Measurements from ENCODE around the gene CAMKMT. TPM values are rescaled to one million over a fixed set of nuclear protein-coding genes. Genes with fewer than 3 reads are reported as not detected.

CAMKMT gene
- total RNA-seq, 1 donor from 2014 or later = 12.5 TPM

DNA sequence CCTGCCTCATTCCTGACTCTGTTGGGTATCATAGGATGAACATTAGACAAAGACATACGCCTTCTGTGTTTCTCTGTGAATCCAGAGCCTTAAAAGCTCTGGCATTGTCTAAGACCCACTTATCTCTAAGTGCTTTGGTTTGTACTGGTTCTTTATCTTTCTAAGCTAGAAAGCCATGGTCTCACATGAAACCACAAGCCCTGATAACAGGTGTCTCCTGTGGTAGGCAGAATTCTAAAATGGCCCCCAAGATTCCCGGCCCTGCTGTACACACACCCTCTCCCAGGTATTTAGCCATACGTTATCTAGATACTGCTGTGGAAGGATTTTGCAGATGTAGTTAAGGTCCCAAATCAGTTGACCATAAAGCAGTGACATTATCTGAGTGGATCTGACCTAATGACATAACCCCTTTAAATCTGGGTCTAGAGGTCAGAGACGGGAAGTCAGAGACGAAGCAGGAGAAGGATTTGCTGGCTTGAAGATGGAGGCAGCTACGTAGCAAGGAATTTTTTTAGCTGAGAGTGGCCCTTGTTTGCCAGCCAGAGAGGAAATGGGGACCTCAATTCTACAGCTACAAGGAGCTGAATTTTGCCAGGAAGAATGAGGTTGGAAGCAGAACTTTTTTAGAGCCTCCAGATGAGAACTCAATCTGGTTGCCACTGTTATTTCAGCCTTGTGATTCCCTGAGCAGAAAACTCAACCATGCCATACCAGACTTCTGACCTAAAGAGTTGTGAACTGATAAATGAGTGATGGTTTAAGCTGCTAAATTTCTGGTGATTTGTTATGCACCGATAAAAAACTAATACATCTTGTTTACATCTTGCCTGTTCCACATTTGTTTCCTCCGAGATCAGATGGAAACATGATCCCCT lies 186.7 kb downstream of the CAMKMT start:
- intact Hi-C loops (cut with micrococcal nuclease) = no loop called here

DNA sequence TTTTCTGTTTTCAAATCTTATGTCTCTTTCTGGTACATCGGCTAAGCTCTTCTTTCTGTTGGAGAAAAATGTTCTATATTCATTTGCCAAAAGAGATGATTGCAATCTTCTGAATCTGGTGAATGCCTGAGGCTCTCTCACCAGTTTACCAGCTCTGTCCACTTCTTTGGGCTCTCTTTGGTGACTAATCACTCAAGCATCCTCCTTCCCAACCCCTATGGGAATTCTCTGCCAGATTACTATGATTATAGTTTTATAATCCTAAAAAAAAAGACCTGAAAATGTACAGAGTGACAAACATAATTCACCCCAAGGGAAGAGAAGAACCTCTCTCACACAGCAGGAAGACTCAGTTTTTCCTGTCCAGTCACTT lies 187.3 kb downstream of the CAMKMT start:
- intact Hi-C loops (cut with micrococcal nuclease) = no loop called here

DNA sequence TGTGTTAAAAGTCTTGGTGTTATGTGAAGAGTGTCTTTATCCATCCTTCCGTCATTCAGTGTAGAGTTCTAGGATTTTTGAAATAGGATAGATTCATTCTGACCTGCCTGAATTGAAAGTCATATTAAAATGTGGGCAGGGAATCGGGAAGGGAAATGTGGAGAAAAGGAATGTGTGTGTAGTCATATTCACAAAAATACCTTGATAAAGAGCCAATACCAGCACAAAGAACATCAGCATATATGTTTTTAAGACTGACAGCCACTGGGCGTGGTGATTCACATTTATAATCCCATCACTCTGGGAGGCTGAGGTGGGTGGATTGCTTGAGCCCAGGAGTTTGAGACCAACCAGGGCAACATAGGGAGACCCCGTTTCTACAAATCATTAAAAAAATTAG lies 188.1 kb downstream of the CAMKMT start:
- intact Hi-C loops (cut with micrococcal nuclease) = no loop called here

DNA sequence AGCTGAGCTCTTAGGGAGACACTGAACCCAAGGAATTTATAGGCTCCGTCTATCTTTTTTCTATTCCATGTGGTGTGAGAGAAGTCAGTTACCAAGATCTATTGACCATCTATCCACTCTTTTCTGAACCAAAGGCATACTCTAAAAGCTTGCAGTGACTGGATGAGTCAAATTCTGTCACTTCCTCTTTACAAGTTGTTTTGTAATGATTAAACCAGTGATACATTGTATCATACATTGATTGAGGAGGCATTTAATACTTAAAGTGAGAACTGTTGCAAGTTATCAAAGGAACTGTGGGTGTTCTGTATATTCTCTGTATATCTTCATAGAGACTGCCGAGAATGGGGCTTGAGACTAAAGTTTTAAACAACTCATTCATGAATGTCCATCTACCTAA lies 188.8 kb downstream of the CAMKMT start:
- intact Hi-C loops (cut with micrococcal nuclease) = no loop called here

DNA sequence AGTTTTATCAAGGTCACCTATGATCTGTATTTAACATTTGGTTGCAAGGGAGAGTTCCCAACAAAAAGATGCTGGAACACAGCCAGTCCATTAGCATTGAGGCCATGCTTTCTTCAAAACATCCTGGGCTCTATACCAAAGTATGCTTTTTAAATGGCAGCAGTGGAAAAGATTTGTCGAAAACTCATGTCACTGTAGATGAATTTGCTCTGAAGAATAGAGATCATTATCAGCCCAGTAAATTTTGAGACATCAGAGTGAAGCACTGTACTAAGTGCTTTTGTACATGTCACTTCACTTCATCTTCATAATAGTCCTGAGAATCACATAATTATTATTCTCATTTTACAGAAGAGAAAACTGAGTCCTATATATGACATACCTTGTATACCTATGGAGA lies 189.8 kb downstream of the CAMKMT start:
- intact Hi-C loops (cut with micrococcal nuclease) = no loop called here

DNA sequence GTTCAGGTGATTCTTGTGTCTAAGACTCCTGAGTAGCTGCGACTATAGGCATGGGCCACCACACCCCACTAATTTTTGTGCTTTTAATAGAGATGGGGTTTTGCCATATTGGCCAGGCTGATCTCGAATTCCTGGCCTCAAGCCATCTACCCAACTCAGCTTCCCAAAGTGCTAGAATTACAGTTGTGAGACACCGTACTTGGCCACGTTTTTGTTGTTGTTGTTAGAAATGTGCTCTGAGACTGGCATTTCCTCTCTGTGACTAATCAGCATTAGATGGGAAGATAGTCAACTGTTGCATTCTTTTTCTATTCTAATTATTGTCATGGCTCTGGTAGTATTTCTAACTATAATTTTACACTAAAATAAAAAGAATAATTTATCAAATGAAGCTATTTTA lies 191.7 kb downstream of the CAMKMT start:
- intact Hi-C loops (cut with micrococcal nuclease) = no loop called here

DNA sequence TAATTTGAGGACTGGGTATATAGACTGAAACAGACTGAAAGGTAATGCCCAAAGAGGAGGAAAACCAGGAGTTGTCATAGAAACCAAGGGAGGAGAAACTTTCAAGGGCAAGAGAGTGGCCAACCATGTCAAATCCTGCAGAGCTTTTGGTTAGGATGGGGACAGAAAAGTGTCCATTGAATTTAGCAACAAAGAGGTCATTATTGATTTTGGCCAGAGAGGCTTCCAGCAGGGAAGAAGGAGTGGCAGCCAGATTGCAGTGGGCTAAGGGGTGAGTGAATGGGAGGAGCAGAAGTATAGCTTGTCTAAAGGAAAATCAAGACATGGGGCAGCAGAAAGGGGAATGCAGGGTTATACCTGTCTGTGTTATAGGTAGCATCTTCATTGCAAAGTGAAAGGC lies 194.0 kb downstream of the CAMKMT start:
- intact Hi-C loops (cut with micrococcal nuclease) = no loop called here

DNA sequence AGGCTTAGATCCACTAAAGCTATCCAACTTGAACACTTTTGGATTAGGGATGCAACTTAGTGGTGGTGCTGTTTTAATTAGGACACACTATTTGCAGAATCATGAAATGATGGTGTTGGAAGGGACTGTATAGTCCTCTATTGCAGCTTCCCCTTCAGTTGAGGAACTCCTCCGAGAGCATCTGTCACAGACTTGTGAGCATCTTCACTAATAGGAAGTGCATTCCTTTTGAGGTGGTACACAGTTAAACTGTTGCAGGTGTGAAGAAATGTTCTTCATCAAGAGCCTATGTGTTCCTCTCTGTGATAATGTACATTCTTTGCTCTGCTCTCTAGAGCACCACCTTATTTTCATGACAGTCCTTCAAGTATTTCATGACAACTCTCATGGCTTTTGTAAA lies 197.4 kb downstream of the CAMKMT start:
- intact Hi-C loops (cut with micrococcal nuclease) = no loop called here

DNA sequence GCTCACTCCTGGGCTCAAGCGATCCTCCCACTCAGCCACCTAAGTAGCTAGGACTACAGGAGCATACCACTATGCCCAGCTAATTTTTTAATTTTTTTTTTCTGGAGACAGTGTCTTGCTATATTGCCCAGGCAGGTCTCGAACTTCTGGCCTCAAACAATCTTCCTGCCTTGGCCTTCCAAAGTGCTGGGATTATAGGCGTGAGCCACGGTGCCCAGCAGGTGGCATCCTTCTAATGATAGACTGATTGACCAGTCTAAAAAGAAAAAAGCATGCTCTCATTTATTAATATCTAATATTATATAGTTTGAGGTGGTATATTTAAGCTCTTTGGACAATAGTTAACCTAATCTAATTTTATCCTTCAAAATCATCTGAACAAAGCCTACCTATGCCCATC lies 198.6 kb downstream of the CAMKMT start:
- intact Hi-C loops (cut with micrococcal nuclease) = loop anchor here (2.0 kb wide), 1 partner anchor 396 kb away; no protein-coding TSS in a partner anchor

DNA sequence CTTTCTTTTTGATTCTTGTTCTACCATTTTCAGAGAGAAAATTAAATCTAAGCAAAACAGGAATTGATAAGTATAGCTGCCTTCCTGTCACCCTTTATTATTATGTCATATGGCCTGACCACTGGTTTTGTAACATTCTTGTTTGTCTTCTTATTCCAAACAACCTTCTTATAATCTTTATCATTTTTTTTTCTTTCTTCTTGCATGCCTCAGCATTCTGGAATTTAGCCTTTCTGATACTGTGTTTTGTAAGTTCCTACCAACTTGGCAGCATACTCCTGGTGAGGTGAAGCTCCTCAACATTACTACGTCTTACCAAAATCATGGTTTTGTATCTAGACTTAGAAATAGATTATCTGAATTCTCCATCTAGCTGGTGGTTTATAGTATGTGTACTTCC lies 199.2 kb downstream of the CAMKMT start:
- intact Hi-C loops (cut with micrococcal nuclease) = loop anchor here (2.0 kb wide), 1 partner anchor 396 kb away; no protein-coding TSS in a partner anchor

DNA sequence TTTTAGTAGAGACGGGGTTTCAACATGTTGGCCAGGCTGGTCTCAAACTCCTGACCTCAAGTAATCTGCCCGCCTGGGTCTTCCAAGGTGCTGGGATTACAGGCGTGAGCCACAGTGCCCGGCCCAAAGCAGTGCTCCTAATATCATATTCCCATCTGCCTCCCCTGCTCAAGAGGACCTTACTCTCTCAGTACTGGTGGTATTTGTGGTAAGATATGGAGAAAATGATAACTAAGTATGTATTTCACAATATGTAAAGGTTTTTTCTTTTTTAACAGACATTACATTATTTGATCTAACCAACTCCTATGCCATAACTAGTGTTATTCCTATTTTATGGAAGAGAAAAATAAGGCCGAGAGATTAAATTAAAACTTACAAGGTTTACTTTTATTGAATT lies 201.0 kb downstream of the CAMKMT start:
- intact Hi-C loops (cut with micrococcal nuclease) = no loop called here

DNA sequence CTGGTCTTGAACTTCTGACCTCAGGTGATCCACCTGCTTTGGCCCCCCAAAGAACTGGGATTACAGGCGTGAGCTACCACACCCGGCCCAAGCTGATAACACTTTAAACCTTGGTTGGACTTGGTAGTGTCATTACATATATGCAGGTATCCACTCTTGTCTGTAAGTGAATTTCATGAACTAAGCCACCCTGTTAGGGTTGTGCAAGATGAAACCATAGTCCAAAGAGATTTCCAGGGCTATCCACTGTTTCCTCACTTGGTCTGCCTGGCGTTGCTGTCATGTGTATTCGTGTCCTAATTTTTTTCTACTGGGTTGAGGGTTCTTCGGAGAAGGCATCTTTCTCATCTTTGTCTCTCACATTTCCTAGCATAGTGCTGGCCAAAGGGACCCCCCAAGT lies 203.0 kb downstream of the CAMKMT start:
- intact Hi-C loops (cut with micrococcal nuclease) = no loop called here

DNA sequence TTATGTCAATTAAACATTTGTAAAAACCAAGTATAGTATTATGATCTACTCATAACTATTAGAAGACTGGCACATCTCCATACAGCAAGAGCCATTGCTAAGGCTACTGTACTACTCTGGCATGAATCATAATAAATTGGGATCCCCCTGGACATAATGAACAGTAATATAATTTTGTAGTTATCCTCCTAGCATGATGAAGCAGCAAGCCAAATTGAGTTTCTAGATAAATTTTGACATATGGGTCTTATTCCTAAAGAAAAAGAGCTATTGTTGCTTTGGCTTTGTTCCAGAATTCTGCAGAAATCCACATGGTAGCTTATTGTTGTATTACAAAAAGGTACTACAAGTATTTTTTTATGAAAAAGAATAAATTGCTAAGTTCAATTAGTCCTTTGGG lies 204.3 kb downstream of the CAMKMT start:
- intact Hi-C loops (cut with micrococcal nuclease) = no loop called here

DNA sequence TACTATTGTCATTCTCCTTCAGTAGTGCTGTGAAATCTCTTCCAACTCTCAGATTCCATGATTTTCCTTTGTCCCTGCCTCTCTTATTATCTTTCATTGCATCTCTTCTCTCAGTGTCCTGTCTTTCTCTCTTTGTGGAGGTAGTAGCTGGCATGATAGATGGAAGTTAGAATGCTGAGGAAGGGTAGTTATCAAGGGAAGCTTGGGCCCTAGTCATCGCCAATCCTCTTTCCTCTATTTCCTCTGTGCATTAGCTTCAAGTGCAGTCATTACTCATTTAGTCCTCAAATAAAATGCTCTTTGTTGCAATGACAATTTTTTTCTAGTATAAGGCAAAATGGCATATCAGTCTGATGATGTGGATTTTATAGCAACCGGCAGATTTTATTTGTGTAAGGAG lies 207.7 kb downstream of the CAMKMT start:
- intact Hi-C loops (cut with micrococcal nuclease) = no loop called here

DNA sequence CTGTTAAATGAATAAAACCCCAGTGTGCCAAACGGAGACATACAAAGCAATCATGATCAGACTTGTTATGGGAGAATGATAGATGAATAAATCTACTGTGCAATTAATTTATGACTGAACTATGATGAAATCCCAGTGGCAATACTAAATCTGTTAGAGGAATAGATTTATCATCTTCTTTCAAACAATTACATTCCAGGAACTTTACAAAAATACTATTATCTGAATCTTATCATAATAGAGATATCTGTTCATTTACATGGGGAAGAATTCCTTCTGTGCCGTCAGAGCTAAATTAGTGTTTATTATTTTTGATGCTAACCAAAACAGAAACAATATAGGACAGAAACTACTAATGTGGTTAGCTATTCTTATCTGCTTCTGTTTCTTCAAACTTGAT lies 208.5 kb downstream of the CAMKMT start:
- intact Hi-C loops (cut with micrococcal nuclease) = no loop called here

DNA sequence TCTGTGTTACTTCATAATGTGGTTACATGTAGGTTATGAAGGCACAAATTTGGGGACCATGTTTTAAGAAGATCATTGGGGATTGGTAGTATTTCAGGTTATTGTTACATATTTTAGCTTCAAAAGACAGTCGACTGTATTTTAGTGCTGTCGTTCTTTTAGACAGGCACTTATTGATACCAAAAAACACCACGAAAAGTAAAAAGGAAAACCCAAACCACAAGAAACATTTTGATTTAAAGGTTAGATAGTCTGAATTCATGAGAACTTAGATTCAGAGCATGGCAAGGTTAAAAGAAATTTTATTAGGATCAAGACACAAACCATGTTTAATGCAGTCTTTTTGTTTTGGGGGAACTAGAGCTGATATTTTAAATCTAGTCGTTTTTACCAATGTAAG lies 209.0 kb downstream of the CAMKMT start:
- intact Hi-C loops (cut with micrococcal nuclease) = no loop called here

DNA sequence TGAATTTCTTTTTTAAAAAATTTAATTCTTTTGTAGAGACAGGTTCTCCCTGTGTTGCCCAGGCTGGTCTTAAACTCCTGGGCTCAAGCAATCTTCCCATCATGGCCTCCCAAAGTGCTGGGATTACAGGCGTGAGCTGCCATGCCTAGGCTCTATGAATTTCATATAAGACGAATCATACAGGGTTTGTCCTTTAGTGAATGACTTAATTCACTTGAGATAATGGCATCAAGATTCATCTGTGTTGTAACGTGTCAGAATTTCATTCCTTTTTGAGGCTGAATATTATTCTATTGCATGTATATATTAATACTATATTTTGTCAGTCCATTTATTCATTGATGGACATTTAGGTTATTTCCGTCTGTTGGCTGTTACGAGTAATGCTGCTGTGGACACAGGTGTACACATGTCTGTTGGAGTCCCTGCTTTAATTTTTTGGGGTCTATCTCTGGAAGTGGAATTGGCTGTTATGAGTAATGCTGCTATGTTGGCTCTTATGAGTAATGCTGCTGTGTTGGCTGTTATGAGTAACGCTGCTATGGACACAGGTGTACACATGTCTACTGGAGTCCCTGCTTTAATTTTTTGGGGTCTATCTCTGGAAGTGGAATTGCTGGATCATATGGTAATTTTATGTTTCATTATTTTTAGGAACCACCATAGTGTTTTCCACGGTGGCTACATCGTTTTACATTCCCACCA lies 210.6 kb downstream of the CAMKMT start:
- intact Hi-C loops (cut with micrococcal nuclease) = no loop called here

DNA sequence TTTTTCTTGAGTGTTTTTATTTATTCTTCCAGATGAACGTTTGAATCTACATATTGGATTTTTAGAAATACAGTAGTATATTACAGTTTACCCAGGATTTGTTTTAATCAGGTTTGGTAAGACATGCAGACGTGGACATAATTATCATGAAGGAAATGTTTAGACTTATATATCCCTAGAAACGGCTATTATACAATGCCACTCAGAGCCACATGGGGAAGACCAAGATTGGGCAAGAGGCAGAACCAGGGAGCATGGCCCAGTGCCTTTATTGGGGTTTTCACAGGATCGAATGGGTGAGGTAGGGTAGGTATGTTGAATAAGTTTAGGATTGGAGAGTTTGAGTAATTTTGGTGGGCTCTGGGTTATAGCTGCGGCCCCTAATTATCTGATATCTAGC lies 212.2 kb downstream of the CAMKMT start:
- intact Hi-C loops (cut with micrococcal nuclease) = no loop called here

DNA sequence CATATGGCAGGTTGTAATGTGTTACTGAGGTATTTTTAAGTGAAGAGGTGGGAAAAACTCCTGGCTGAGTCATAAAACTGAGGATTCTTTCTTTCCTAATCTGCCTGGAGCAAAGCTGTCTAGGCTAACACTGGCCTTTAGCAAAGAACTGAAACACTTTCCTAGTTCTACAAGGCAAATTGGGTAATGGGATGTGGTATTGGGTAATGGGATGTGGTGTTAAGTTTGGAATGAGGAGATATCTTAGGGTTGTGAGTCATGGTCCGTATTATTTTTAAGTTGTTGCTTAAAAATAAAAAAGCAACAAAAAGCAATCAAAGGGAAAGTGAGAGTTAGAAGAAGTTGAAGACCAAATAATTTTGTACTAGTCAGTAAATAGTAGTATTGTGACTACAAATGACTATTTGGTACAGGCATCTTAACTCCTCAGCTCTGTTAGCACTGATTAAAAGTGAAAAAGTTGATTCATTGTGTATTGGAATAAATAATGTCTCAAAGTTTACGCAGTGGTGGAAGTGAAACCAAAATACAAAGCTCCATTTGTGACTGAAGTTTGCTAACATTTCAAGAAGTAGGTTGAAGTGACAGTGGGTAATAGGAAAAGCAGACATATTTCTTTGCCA lies 216.8 kb downstream of the CAMKMT start:
- intact Hi-C loops (cut with micrococcal nuclease) = loop anchor here (5.0 kb wide), 1 partner anchor 39 kb away; no protein-coding TSS in a partner anchor

DNA sequence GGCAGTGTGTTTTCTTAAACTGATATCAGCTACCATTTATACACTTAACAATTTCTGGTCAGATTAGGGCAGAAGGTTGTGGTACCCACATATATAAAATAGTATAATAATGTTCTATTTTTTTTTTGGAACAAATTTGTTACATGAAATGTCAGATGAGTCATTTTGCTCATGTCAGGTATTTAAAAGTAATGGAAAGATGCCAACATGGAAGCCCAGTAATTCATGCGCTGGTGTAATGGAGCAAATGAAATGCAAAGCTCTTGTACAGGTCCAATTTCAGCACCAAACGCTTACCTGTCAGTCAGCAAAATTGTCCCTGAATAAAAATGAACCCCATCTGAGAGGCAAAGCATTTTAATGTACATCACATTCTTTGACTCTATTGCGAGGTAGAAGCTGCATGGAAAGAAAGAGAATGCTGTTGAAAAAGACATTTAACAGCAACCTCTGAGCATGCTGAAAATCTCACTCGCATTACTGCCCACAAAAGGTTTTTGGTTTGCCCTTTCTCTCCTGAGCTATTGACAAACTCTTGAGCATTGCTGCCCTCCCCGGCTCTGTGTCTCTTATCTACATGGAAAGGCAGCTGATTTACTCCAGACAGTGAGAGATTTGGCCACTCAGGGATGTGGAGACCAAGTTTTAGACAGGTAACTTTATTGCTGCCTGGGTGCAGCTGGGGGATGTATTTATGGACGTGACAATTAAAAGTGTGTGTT lies 217.5 kb downstream of the CAMKMT start:
- intact Hi-C loops (cut with micrococcal nuclease) = loop anchor here (5.0 kb wide), 1 partner anchor 38 kb away; no protein-coding TSS in a partner anchor

DNA sequence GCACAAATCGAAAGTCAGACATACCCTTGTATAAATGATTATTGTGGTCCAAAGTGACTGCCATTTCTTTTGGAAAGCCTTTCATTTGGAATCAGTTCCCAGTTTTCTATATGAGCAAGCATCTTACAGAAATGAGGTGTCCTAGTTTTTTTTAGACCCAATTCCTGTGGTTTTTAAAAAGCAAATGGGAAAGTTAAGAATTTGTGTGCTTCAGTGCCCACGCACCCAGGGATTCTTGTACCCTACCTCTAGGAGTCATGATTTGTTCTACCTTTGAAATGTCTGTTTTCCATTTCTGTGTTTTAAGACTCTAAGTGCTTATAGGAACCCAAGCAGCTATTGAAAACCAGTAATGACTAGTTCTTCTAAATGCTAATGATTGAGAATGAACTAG lies 218.1 kb downstream of the CAMKMT start:
- intact Hi-C loops (cut with micrococcal nuclease) = loop anchor here (5.0 kb wide), 1 partner anchor 37 kb away; no protein-coding TSS in a partner anchor

Measured in T-helper 2 cell treated with Interferon-gamma antibody and Interleukin-4, amounts not matched to agents 100 ng/mL and 5 ng/mL, for 36 hours (primary cell).